GM19023 (cell line): ENCODE data around the gene ACY1.

ENCODE experiments used
- ATAC-seq: cut with Tn5 transposase; IDR thresholded peaks from one replicate; pipeline ENCODE4 v1.9.1; 2021; ENCODE audit warnings: mild to moderate bottlenecking, moderate library complexity; ENCODE audit not compliant: unreplicated experiment

The ACY1 gene

DNA sequence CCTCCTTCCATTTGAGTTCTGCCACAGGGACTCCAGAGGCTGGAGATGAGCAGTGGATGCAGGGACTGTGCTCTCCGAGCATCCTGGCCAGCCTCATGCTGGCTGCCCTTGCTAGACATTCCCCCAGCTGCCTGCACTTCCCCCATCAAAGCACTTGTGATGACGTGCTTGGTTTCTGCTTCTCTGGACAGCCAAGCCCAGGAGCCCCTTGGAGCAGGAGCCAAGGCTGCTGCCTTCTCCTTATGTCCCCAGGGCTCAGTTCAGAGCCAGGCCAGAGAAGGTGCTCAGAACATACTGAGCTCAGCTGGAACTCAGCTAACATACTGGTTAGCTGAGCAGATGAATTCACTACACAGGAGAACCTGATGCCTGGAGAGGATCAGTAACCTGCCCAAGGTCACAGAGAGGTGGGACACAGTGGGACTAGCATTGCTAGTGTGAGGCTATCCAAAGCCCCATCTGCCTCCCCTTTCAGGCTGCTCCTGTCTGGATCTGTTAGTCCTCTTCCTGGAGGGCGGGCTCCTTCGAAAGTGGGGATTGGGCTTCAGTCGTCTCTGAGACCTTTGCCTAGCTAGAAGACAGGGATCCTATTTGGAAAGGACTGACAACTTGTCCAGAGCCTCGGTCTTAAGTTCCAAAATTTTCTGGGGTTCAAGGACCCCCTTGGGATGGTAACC, 20.3 kb upstream of the ACY1 start:
- no peak for ATAC-seq

DNA sequence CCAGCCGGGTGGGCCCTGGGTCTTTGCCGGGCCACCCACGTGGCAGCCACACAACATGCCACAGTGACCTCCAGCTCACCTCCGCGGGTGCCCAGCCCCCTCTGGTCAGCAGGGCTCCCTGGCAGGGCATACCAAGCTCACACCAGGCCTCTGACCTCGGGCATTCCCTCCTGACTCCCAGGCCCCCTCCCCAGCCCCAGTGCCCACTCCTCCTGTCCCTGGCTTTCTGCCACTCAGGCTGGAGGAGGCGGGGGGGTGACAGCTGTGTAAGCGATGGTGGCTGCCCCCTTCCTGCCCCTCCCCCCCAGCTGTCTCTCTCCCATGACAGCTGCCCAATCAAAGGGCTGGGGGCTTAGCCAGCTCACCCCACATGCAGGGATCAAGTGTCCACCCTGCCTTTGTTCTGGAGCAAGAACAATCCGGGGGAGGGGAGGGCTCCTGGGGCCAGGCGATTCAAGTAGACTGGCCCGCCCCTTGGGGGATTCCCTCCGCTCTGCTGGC, 19.3 kb upstream of the ACY1 start:
- no peak for ATAC-seq

DNA sequence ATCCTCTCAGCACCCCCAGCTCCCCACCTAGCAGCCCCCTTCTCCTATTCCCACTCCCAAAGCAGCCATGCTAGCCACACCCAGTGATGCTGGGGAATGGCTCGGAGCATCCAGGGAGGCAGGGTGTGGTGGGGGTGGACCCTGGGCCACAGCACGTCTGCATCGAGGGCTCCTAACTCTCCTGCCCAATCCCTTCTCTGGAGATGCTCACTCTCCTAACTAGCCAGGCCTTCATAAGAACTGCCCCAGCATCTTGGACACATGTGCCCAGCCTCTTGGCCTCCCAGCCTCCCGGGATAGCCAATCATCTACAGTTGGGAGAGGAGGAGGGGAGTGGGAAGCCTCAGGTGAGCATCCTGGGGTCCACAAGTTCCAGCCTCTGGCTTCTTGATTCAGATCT, 18.8 kb upstream of the ACY1 start:
- ATAC-seq = no peak

DNA sequence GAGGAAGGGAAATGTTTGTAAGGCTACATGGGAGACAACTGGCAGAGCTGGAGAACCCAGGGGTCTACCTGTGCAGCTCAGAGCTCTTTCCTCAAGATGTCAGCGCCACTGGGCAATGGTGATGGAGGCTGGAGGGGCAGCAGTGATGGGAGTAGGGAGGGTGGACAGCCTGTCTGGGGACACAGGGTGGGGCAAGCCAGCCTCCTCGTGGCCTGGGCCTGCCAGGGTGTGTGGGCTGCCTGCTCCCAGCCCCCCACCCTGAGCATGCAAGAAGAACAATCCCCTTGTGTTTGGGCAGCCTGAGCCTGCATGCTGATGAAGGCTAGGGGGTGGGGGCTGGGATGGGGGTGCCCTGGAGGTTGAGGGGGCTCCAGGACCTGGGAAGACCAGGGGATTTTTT, 17.3 kb upstream of the ACY1 start:
- no peak for ATAC-seq

DNA sequence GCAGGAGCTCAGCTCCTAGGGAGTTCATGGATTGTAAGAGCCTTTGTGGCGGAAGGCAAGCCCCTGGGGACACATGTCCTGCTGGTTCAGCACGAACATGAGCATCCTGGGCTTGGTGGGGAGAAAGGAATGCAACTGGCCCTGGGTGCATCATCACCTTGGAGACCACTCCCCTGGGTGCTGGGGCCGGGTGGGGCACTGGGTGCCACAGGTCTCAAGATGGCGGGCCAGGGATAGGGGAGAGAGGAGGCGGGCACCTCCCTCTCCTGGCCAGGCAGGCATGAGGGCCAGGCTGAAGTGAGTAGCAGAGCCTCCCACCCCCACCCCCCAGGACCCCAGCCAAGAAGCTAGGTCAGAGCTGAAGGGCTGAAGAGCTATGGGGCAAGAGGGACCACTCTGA, 16.8 kb upstream of the ACY1 start:
- no peak for ATAC-seq

DNA sequence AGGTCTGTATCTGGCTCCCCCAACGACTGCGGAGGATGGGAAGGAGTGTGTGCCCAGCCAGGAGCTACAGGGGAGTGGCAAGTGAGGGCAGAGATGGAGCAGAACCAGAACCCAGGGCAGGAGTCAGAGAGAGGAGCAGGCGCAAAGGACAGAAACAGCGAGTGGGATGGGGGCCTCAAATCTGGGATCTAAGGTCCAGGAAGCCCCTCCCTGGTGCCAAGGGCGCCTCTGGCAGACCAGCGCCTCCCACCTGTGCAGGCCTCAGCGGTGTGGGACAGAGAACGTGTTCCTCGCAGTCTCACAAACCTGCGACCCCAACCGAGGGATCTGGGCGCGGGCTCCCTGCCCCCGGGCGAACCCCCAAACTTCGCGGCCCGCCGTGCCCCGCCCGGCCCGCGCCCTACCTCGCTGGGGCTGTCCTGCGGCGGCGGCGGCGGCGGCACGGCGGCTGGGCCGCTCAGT, 16.4 kb upstream of the ACY1 start:
- ATAC-seq = no peak

DNA sequence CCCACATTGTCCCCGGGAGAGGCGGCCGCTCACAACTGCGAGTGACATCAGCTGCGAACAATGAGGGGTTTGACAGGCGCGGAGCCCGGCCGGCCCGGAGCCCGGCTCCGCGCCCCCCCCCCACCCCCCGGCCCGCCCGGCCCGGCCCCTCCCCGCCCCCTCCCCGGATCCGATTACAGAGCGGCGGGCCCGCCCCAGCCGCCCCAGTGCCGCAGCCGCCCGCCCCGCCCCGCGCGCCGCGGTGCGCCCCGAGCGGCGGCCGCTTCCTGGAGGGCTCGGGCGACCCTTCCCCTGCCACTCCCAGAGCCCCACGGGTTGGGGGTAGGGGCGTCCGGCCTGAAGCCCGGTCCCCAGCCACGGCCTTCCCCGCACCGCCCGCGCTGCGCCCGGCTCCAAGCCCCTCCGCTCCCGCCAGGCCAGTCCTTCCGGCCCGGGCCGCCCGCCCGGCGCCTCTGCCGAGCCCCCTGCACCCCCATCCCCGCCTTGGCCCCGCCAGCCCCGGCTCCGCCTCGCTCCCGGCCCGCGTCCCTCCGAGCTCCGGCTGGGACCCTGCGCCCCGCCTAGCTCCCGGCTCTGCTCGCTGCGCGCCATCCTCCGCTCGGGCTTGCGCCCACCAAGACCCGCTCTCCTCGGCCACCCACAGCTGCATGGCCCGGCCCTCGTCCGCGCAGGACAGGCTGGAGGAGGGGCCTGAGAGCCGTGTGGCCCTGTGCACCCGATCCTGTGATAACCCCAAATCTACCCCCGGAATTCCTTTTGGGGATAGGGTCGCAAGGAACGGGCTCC, 15.8 kb upstream of the ACY1 start, which contains the start of gene PCBP4:
Gene PCBP4 (minus strand): TSS at position 71 of the 786 bp plus-strand sequence. CDS start 6,214 bp downstream, outside the sequence.
- peak; percentile 58 for ATAC-seq

DNA sequence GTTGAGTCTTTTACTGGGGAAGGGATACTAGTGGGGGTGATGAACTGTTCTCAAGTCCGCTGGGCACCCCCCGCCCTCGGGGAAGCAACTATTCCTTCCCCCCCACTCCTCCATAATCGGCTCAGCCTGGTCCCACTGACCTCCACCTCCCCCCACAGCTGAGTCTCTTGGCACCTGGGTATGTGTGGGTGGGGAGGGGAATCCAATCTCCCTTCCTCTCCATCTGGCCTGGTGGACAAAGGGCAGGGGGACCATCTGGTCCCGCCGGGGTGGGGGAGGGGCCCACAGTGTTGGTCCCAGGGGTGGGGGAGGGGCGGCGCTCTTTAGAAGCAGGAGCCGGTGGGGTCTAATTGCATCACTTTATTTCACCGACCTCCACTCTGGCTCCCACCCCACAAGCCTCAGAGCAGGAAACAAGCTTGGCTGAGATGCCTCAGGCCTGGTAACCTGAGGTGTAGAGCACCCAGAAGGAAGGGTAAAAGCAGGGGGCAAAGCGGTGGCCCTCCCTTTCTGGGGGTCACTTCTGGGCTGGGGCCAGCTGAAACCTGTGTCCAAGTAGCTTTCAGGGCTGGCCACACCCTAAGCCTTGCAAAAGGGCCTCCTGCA, 15.1 kb upstream of the ACY1 start:
- ATAC-seq = no peak

DNA sequence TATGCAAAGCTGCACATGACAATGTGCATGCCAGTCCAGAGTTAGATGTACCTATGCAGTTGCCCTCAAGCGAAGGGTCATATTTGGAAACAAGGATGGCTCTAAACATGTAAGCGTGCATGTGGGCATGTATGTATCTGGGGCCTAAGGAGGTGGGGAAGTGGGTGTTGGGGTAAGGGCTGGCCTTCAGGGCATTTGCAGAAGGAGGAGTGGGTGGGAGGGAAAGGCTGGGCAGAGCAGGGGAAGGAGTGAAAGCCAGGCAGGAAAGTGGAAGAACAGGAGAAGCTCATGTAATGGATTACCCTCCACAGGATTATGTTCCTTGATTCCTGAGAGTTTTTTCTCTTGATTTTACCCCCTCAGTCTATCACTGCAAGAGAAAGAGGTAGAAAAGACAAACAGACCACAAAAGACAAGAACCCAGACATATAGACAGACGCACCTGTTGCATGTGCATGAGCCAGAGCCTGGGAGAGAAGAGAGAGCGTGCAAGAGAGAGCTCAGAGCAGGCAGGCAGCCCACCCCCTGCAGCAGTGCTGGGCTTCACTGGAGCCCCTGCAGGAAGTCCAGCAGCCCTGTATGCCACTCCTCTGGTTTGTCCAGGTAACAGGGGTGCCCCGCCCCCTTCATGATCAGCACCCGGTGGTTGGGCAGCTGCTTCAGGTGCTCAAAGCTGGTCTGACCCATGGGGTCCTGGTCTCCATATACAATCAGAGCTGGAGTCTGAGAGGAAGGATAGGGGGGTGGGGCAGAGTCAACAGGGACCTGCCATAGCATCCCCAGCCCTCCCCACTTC, 14.3 kb upstream of the ACY1 start:
- no peak for ATAC-seq

DNA sequence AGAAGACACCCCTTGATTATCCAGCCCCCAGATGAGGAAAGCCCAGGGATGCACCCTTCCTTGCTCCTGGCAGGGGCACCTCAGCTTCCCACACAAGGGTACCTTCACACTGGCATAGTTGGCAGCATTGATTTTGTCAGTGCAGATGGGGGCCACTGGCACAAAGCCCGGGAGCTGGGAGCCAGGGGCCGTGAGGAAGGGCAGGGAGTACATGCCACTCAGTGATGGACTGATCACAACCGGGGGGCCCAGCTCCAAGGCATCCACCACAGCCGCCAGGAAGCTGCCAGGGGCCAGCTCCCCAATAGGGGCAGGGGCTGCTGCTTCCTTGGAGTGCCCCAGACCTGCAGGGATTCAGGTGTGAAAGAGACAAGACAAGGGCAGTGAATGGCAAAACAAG, 13.5 kb upstream of the ACY1 start:
- ATAC-seq = no peak

DNA sequence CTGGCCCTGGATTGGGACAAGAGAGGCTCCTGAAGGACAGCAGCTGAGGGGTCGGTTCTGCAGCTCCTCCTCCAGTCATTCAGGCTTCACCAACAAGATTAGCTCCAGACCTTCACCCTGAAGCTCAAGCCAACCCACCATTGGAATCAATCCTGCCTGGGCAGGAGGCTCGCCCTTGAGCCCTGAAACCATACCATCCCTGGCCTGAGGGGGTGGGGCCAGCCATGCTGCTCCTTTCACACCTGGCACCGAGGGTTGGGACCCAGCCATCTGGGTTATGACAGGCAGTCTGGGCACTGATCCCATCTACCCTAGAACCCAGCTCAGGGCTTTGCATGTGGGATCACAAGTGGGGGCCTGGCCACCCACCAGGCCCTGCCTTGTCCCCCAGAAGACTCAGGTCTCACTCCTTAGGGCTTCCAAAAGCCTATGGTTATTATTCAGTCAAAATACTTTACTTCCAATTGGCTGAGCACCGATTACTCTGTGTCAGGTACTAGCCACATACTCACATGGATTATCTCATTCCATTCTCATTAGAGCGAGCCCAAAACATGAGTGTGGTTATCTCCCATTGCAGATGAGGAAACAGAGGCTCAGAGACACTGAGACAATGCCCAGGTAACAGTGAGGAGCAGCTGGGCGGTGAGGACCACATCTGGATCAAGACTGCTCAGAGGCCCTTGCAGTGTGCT, 12.6 kb upstream of the ACY1 start:
- no peak for ATAC-seq

DNA sequence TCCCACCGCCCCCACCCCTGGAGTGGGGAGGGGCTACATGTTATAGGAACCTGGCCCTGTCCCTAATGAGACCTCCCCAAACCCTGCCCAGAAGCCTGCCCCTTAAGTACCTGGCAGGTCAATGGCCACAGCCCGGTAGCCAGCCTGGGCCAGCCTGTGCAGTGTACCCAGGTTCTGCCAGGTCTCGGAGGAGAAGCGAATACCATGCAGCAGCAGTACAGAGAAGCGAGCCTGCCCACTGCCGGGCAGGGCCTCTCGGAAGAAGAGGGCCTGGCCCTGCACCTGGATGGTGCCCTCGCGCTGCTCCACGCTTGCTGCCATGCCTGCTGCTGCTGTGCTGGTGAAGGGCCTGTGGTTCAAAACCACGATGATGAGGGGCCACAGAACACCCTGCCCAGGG, 12.0 kb upstream of the ACY1 start:
- no peak for ATAC-seq

DNA sequence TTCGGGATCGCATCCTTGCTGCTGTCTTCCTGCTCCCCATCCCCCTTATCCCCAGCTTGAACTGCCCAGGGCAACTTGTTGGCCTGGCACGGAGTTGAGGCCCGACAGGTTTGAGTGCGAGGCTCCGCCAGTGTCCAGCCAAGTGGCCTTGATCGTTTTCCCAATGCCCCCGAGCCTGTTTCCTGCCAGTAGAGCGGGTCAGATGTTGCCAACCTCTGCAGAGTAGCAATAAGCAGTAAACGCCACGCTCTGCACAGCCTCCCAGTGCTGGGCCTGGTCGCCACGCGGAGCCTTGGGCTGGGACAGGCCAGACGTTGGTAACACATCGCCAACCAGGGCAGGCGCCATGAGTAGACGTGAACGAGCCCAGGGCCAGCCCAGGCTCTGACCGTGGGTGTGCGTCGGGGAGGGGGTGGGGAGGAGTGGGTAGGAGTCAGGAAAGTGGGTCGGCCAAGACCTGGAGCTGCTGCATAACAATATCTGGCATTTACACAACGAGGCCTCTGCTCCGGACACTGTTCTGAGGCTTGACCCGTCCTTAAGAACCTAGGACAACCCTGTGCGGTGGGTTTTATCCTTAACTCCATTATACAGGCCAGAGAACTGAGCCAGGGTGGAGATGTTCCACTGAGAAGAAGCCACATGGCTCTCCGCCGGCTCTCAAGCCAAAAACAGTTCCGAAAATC, 8.9 kb upstream of the ACY1 start:
- ATAC-seq = no peak

DNA sequence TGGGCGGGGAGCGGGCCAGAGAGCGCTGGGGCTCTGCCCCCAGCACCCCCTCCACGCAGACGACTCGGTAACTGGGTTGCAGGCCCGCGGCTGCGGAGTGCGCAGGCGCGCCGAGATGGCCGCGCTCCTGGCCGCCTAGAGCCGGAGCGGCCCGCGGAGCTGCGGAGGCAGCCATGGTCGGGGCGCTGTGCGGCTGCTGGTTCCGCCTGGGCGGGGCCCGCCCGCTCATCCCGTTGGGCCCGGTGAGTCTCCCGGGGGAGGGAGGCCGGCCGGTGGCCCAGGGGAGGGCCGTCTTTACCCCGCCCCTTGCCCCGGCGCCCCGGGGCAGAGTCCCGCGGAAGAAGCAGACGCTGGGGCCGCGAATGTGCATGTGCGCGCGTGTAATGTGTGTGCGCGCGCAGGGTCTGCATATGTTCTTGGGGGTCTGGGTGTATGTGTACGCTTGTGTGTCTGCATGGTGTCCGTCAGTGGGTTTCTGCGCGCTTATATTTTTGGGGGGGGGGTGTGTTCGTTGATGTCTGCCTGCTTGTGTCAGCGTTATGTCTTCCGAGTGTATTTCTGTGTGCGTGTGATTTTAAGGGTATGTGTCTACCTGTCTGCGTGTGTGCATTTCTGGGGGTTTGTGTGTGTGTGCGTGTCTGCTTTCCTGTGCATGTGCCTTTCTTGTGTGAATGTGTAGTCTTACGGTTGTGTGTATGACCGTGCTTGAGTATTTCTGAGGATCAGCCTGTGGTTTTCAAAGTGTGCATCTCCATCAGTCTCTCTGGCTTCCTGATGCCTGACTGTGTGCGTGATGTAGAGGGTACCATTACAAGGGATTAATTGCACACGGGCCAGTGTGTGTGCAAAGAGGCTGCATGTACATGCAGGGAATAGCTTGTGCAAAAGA, 8.1 kb upstream of the ACY1 start, which contains the start of gene ABHD14A:
Gene ABHD14A (plus strand): TSS at position 102 of the 889 bp plus-strand sequence. CDS start 72 bp downstream, at position 174.
- peak; percentile 61 for ATAC-seq

DNA sequence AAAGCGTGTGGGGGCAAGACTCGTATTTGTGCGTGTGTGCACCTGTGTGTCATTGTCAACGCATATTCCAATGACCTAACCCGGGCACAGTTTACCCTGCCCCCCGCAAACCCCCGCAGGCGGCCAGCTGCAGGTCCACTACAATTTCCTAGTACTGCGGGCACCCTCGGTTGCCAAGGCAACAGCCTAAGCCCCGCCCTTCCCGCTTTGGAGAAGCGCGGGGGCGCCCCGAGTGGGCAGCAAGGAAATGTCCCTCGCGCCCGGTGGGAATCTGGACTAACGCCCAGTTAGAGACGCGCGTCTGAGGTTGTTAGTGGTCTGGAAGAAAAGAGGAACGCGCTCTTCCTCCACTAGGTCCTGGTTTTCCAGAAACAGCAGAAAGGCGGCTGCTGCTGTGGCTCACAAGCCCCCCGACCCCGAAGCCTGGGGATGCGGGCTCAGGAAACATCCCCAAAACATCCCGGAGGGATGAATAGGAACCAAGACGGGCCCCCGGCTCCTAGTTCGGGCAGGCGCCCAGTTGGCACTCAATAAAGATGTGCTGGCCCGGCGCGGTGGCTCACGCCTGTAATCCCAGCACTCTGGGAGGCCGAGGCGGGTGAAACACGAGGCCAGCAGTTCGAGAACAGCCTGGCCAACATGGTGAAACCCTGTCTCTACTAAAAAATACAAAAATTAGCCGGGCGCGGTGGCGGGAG, 7.3 kb upstream of the ACY1 start:
- ATAC-seq = no peak

DNA sequence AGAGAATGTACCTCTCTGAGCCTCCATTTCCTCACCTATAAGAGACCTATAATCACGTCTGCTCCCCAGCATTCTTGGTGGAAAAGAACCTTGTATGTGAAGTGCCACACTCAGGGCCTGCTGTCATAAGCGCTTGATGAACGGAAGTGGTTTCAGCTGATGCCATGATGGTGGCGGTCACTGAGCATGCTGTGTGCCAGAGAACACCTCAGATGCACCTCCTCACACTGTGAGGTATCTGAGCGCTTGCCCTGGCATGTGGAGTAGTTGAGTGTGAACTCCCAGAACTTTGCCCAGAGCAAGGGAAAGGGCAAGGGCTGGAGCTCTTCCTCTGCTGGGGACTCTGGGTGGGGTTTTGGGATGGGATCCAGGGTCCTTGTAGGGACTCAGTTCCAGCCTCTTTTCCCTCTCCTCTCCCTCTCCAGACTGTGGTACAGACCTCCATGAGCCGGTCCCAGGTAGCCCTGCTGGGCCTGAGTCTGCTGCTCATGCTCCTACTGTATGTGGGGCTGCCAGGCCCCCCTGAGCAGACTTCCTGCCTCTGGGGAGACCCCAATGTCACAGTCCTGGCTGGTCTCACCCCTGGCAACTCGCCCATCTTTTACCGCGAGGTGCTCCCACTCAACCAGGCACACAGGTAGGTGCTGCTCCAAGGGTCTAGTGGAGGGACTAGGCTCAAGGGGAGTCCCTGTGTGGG, 5.7 kb upstream of the ACY1 start:
- no peak for ATAC-seq

DNA sequence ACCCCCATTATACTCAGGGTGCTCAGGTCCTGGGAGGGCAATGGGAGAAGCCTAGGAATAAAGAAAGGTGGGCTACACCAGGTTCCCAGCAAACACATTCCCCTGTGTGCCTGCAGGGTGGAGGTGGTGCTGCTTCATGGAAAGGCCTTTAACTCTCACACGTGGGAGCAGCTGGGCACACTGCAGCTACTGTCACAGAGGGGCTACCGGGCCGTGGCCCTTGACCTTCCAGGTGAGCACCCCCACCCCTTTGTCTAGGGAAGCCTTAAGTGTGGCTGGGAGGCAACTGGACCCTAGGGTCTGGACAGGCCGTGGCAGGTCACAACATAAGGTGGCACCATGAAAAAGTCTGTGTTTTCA, 5.2 kb upstream of the ACY1 start:
- no peak for ATAC-seq

DNA sequence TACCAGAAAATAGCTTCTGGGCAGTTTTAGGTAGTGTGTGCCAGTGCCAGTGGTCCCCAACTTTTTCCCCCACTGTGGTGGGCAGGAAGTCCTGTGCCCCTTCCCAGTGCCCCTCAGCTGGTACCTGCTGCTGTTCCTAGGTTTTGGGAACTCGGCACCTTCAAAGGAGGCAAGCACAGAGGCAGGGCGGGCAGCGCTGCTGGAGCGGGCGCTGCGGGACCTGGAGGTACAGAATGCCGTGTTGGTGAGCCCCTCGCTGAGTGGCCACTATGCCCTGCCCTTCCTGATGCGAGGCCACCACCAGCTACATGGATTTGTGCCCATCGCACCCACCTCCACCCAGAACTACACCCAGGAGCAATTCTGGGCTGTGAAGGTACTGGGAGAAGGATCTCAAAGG, 3.1 kb upstream of the ACY1 start:
- no peak for ATAC-seq
